Left ventricle myocardium inferior (tissue), 1 donor: ENCODE measurements around the gene ITGA1. TPM values are rescaled to one million over a fixed set of nuclear protein-coding genes. Genes with fewer than 3 reads are reported as not detected.

Experiments used
- DNase-seq: peaks from one replicate; pipeline ENCODE4 v3.0.0-alpha.2; 2020
- H3K27ac ChIP-seq: fragments of 200-600 bp; replicated peaks from 2 replicates; pipeline ENCODE4 v1.8.0; 2021
- H3K27me3 ChIP-seq: fragments of 200-600 bp; 2 replicates; pipeline ENCODE4 v1.8.0; 2021; ENCODE audit warnings: low read depth
- H3K36me3 ChIP-seq: fragments of 200-600 bp; 2 replicates; pipeline ENCODE4 v1.8.0; 2021
- H3K4me1 ChIP-seq: fragments of 200-600 bp; 2 replicates; pipeline ENCODE4 v1.8.0; 2021
- H3K4me3 ChIP-seq: fragments of 200-600 bp; 2 replicates; pipeline ENCODE4 v1.8.0; 2021; ENCODE audit warnings: mild to moderate bottlenecking, moderate library complexity
- H3K9me3 ChIP-seq: fragments of 200-600 bp; replicated peaks from 2 replicates; pipeline ENCODE4 v1.8.0; 2021
- CTCF ChIP-seq: fragments of 200-600 bp; IDR thresholded peaks from 2 replicates; pipeline ENCODE4 v1.8.0; 2021; ENCODE audit warnings: antibody characterized with exemption, mild to moderate bottlenecking, borderline replicate concordance
- intact Hi-C: fragments of 100-400 bp; cut with micrococcal nuclease; formaldehyde crosslinking; loops from one replicate; pipeline ENCODE4 v1.11.0; 2022
- total RNA-seq: library from RNA; stranded (reverse); fragmentation: NEBNext Ultra II Directional; extraction: Animal tissue kit (Norgen Biotek cat#: 25700); gene quantifications from one replicate; pipeline ENCODE4 v1.2.1, GENCODE V29; 2021
- donor health status: DM: no; HTN: yes; CAD: no; lungs with severe emphysema.

ITGA1 gene
- total RNA-seq, 1 donor from 2014 or later: 28.4 TPM

- TF ChIP-seq CTCF: no peak
- no peak overlapping the region for H3K4me3 ChIP-seq
- no peaks in the 10 kb centered on the region for H3K36me3 ChIP-seq
- intact Hi-C loops: no loop called here
- H3K9me3 ChIP-seq: no peaks in the 10 kb centered on the region
- H3K27ac ChIP-seq: no peak overlapping the region
- H3K4me1 ChIP-seq: peaks cover 14% of the 10 kb centered on the region
- no peak for DNase-seq
- H3K27me3 ChIP-seq: no peaks in the 10 kb centered on the region
Observed at GRCh38 chr5:52767217-52767743, 20.4 kb upstream of the ITGA1 start.

- Histone ChIP-seq H3K27me3 (no peaks in the 10 kb centered on the region), H3K36me3 (no peaks in the 10 kb centered on the region), H3K27ac (no peak overlapping the region), H3K4me3 (no peak overlapping the region), H3K4me1 (peaks cover 14% of the 10 kb centered on the region), H3K9me3 (no peaks in the 10 kb centered on the region)
- TF ChIP-seq CTCF: no peak
- DNase-seq: no peak
- intact Hi-C loops: no loop called here
Observed at GRCh38 chr5:52767766-52768480, 19.8 kb upstream of the ITGA1 start.

GRCh38 chr5:52769061-52769460 is 18.7 kb upstream of the ITGA1 start:
- peak overlapping the region; percentile 39 for H3K27ac ChIP-seq
- no peaks in the 10 kb centered on the region for H3K27me3 ChIP-seq

GRCh38 chr5:52770287-52770939 is 17.3 kb upstream of the ITGA1 start:
- H3K9me3 ChIP-seq: no peaks in the 10 kb centered on the region
- H3K36me3 ChIP-seq: no peaks in the 10 kb centered on the region
- intact Hi-C loops: no loop called here
- H3K27ac ChIP-seq: no peak overlapping the region
- H3K4me1 ChIP-seq: peaks cover 24% of the 10 kb centered on the region
- no peak for TF ChIP-seq CTCF
- DNase-seq: no peak
- no peaks in the 10 kb centered on the region for H3K27me3 ChIP-seq
- H3K4me3 ChIP-seq: no peak overlapping the region

More at GRCh38 chr5:52769061-52769460, 18.7 kb upstream of the ITGA1 start:
- TF ChIP-seq CTCF: no peak
- no peak overlapping the region for H3K4me3 ChIP-seq
- no peaks in the 10 kb centered on the region for H3K9me3 ChIP-seq
- peaks cover 18% of the 10 kb centered on the region for H3K4me1 ChIP-seq
- intact Hi-C loops: no loop called here
- no peak for DNase-seq
- H3K36me3 ChIP-seq: no peaks in the 10 kb centered on the region

GRCh38 chr5:52771343-52772039 is 16.2 kb upstream of the ITGA1 start:
- intact Hi-C loops: no loop called here
- no peaks in the 10 kb centered on the region for H3K9me3 ChIP-seq
- H3K27ac ChIP-seq: peak overlapping the region; percentile 84
- no peaks in the 10 kb centered on the region for H3K27me3 ChIP-seq
- peaks cover 30% of the 10 kb centered on the region for H3K4me1 ChIP-seq
- H3K4me3 ChIP-seq: no peak overlapping the region
- DNase-seq: no peak
- TF ChIP-seq CTCF: no peak
- no peaks in the 10 kb centered on the region for H3K36me3 ChIP-seq
